ENCODE measurements around the gene CKAP2L.
"Not testable (repeated sequence)": the region's sequence is repeated elsewhere in the genome, so short reads cannot be mapped to it uniquely, and the experiment has no call there.

- not testable (repeated sequence) for TF ChIP-seq CTCF, POLR2A (IDR thresholded peaks at IDR 0.05)
These were observed 47.5 kb downstream of the CKAP2L start for GRCh38 chr2:112716826-112717352.

Measured in sigmoid colon (tissue), 3 donors.